ENCODE data around the gene THSD7B. TPM values are rescaled to one million over a fixed set of nuclear protein-coding genes. Genes with fewer than 3 reads are reported as not detected.

THSD7B gene
- total and polyA plus RNA-seq, 2 experiments from 2014 or later: 0.86 to 3.8 TPM

- TF ChIP-seq ZNF462 (CRISPR knock-in tag; IDR thresholded peaks at IDR 0.05): no peak
- TF ChIP-seq CTCF (conservative IDR thresholded peaks at IDR 0.05; ENCODE audit: low read depth in 2 of 2): no peak
- TF ChIP-seq ETS1 (IDR thresholded peaks at IDR 0.05): no peak
- no peak for TF ChIP-seq ZNF331 (CRISPR knock-in tag; IDR thresholded peaks at IDR 0.05; ENCODE audit: low read depth)
- no peak for TF ChIP-seq ZNF114 (CRISPR knock-in tag; IDR thresholded peaks at IDR 0.05)
- TF ChIP-seq STAT1 (IDR thresholded peaks at IDR 0.05; ENCODE audit: unreplicated experiment): no peak
- no peak for TF ChIP-seq NANOG (IDR thresholded peaks at IDR 0.05; ENCODE audit: borderline replicate concordance)
- TF ChIP-seq EZH2phosphoT487 (IDR thresholded peaks at IDR 0.05; ENCODE audit: unreplicated experiment): no peak
- TF ChIP-seq CREB1 (CRISPR knock-in tag; IDR thresholded peaks at IDR 0.05; ENCODE audit: low read depth): no peak
Measured at GRCh38 chr2:136966485-136966884, 201.1 kb downstream of the THSD7B start (continued).
